ENCODE results near the gene KIF11. TPM values are rescaled to one million over a fixed set of nuclear protein-coding genes. Genes with fewer than 3 reads are reported as not detected.
A peak's percentile ranks its signal among the peaks of the same experiment; 100 is the strongest.

KIF11 gene
- total RNA-seq, result 1 to 10 TPM in 1 of 4 donors, under 1 TPM in 3; 0.27 to 1.6 (median 0.44) TPM

GRCh38 chr10:92592761-92593618 lies at the start of gene KIF11:
Gene KIF11, plus strand, starts transcription at chr10:92593130. Its CDS starts 246 bp downstream, at chr10:92593376.
- Histone ChIP-seq H3K4me1 (peaks cover 0 to 31% (median 0%) of the 10 kb centered on the region in 3 donors), H3K4me3 (peak within 1 kb of the TSS; percentile 64 to 71), H3K36me3 (no peaks in the 10 kb centered on the region), H3K9me3 (no peaks in the 10 kb centered on the region), H3K27ac (peak within 1 kb of the TSS; percentile 88 to 98 (median 94)), H3K27me3 (no peaks in the 10 kb centered on the region)
- TF ChIP-seq POLR2AphosphoS5 (IDR thresholded peaks at IDR 0.05), result peak; percentile 95
- no peak for TF ChIP-seq EP300 (IDR thresholded peaks at IDR 0.05)
- TF ChIP-seq CTCF (IDR thresholded peaks at IDR 0.05), result no peak
- peak; percentile 78 to 93 for TF ChIP-seq POLR2A (IDR thresholded peaks at IDR 0.05)
- ATAC-seq, result peak; percentile 93
- WGBS, 2 donors (ENCODE audit: low coverage in 1 of 2), result 0 to 1% methylated on average over 19 to 20 of the region's 61 CpGs

GRCh38 chr10:92544296-92544695 lies 48.6 kb upstream of the KIF11 start:
- H3K27ac ChIP-seq, result no peak overlapping the region
- H3K9me3 ChIP-seq, result no peaks in the 10 kb centered on the region
- H3K4me3 ChIP-seq, result no peak overlapping the region
- TF ChIP-seq POLR2A (IDR thresholded peaks at IDR 0.05) (no peak), EP300 (IDR thresholded peaks at IDR 0.05) (no peak), CTCF (IDR thresholded peaks at IDR 0.05) (no peak), POLR2AphosphoS5 (IDR thresholded peaks at IDR 0.05) (no peak)
- H3K36me3 ChIP-seq, result peaks cover 0 to 14% of the 10 kb centered on the region in 2 donors
- no peak for ATAC-seq
- H3K27me3 ChIP-seq, result no peaks in the 10 kb centered on the region
- H3K4me1 ChIP-seq, result no peaks in the 10 kb centered on the region
- WGBS, 2 donors (ENCODE audit: low coverage in 1 of 2), result 49 to 82% methylated on average over 3 of the region's 3 CpGs

GRCh38 chr10:92545556-92545955 lies 47.4 kb upstream of the KIF11 start:
- ATAC-seq, result no peak
- TF ChIP-seq EP300 (IDR thresholded peaks at IDR 0.05), result no peak
- no peak for TF ChIP-seq POLR2A (IDR thresholded peaks at IDR 0.05)
- TF ChIP-seq POLR2AphosphoS5 (IDR thresholded peaks at IDR 0.05), result no peak
- TF ChIP-seq CTCF (IDR thresholded peaks at IDR 0.05), result no peak
- Histone ChIP-seq H3K4me3 (no peak overlapping the region), H3K4me1 (no peaks in the 10 kb centered on the region), H3K9me3 (no peaks in the 10 kb centered on the region), H3K27me3 (no peaks in the 10 kb centered on the region), H3K36me3 (peaks cover 0 to 15% of the 10 kb centered on the region in 2 donors), H3K27ac (no peak overlapping the region)
- WGBS, 2 donors (ENCODE audit: low coverage in 1 of 2), result 92 to 100% methylated on average over 1 of the region's 1 CpG

GRCh38 chr10:92547676-92548075 lies 45.3 kb upstream of the KIF11 start:
- TF ChIP-seq EP300 (IDR thresholded peaks at IDR 0.05) (no peak), POLR2AphosphoS5 (IDR thresholded peaks at IDR 0.05) (no peak), CTCF (IDR thresholded peaks at IDR 0.05) (no peak), POLR2A (IDR thresholded peaks at IDR 0.05) (no peak)
- Histone ChIP-seq H3K4me1 (peaks cover 0 to 5% (median 0%) of the 10 kb centered on the region in 3 donors), H3K4me3 (no peak overlapping the region), H3K27ac (no peak overlapping the region), H3K27me3 (no peaks in the 10 kb centered on the region), H3K36me3 (peaks cover 0 to 19% of the 10 kb centered on the region in 2 donors), H3K9me3 (no peaks in the 10 kb centered on the region)
- no peak for ATAC-seq
- WGBS, 2 donors (ENCODE audit: low coverage in 1 of 2), result 50 to 67% methylated on average over 1 of the region's 4 CpGs

GRCh38 chr10:92550924-92551323 lies 42.0 kb upstream of the KIF11 start:
- WGBS, 2 donors (ENCODE audit: low coverage in 1 of 2), result 20 to 56% methylated on average over 2 of the region's 2 CpGs
- no peak for TF ChIP-seq EP300 (IDR thresholded peaks at IDR 0.05)
- no peak for TF ChIP-seq POLR2AphosphoS5 (IDR thresholded peaks at IDR 0.05)
- TF ChIP-seq POLR2A (IDR thresholded peaks at IDR 0.05), result no peak
- no peak for TF ChIP-seq CTCF (IDR thresholded peaks at IDR 0.05)

More at GRCh38 chr10:92550924-92551323, 42.0 kb upstream of the KIF11 start:
- Histone ChIP-seq H3K9me3 (peaks cover 0 to 12% (median 0%) of the 10 kb centered on the region in 3 donors), H3K4me1 (peaks cover 0 to 5% (median 0%) of the 10 kb centered on the region in 3 donors), H3K27ac (no peak overlapping the region), H3K36me3 (peaks cover 0 to 45% of the 10 kb centered on the region in 2 donors), H3K4me3 (no peak overlapping the region), H3K27me3 (no peaks in the 10 kb centered on the region)
- ATAC-seq, result no peak

All from gastroesophageal sphincter (tissue), 4 donors.